ENCODE data around the gene DYNC1I2. TPM values are rescaled to one million over a fixed set of nuclear protein-coding genes. Genes with fewer than 3 reads are reported as not detected.

Gene DYNC1I2
- total RNA-seq, 2 experiments from 2014 or later, result 39.9 to 40.0 TPM

DNA sequence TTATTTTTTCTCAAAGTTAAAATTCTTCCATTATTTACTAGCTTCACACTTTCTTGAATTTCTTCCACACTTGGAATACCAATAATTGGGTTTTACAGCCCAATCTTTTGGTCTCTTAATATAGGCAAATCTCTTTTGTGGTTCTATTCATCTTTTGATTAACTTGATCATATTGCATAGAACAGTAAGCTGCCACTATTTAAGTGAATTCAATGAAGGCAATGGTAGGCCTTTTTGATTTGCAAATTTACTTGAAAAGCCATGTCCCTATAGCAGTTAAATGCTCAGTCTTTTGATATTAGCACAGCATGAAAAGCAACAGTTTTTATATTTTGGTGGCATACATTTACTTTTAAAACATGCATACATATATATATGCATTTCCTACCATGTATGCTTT is 20.2 kb upstream of the DYNC1I2 start:
- Mint-ChIP-seq H3K27ac (no peak overlapping the region), H3K4me1 (ENCODE audit: low read depth) (no peaks in the 10 kb centered on the region), H3K4me3 (no peak overlapping the region), H3K36me3 (ENCODE audit: low read depth) (no peaks in the 10 kb centered on the region), H3K27me3 (peaks cover 11% of the 10 kb centered on the region), H3K9me3 (no peaks in the 10 kb centered on the region)
- ChIA-PET CTCF (interaction anchor here (1.3 kb wide), 1 partner anchor 439 kb away, joined by 3 read pairs; no protein-coding TSS in a partner anchor), POLR2A (interaction anchor here (0.7 kb wide), 1 partner anchor 647 kb away, joined by 3 read pairs; no protein-coding TSS in a partner anchor)
- TF ChIP-seq CTCF (IDR thresholded peaks at IDR 0.05), result no peak
- ATAC-seq (no peak), DNase-seq (no peak)
- intact Hi-C loops (cut with micrococcal nuclease), result loop anchor here (2.0 kb wide), 1 partner anchor 20 kb away; the partner anchor contains the start of gene DYNC1I2

DNA sequence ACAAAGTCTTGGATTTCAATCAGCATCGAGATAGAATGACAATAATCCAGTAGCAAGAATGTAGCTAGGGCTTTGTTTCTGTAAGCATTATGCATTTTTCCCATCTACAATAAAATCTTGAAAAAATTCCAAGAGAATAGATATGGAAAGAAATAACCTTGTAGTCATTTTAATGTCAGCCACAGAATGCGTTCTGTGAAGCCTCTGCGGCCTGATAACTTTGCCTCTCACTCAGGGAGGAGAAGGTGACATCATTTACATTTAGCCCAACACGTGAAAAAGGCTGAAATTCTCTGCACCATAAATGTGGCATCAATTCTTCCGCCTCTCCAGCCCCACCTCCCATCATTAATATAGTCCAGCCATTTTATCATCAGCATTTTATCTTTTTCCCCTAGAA is 19.1 kb upstream of the DYNC1I2 start:
- no peaks in the 10 kb centered on the region for H3K9me3 Mint-ChIP-seq
- peaks cover 13% of the 10 kb centered on the region for H3K27me3 Mint-ChIP-seq
- DNase-seq (no peak), ATAC-seq (no peak)
- H3K4me3 Mint-ChIP-seq, result no peak overlapping the region
- H3K36me3 Mint-ChIP-seq (ENCODE audit: low read depth), result no peaks in the 10 kb centered on the region
- H3K27ac Mint-ChIP-seq, result no peak overlapping the region
- intact Hi-C loops (cut with micrococcal nuclease), result no loop called here
- TF ChIP-seq CTCF (IDR thresholded peaks at IDR 0.05), result no peak
- no peaks in the 10 kb centered on the region for H3K4me1 Mint-ChIP-seq (ENCODE audit: low read depth)
- ChIA-PET CTCF (interaction anchor here (1.0 to 1.3 kb wide), 2 partner anchors 36 to 438 kb away, joined by 3 read pairs; no protein-coding TSS in a partner anchor), POLR2A (no interaction called here)

DNA sequence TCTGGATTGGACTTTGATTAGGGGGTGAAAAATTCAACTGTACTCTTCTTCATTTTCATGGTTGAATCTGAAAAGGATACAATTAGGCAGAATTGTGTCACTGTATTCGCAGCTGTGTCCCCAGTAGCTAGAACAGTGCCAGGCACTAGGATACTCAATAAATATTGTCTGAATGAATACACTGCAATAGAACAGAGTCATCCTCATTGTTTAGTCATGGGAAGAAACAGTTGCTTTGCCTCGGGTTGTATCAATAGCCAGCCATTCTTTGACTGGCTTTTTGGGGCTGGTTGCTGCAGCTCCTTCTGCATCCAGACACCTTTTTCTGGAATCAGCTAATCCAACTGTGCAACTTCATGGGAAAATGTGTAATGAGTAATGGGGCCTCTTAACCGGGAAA is 18.1 kb upstream of the DYNC1I2 start:
- H3K4me1 Mint-ChIP-seq (ENCODE audit: low read depth), result no peaks in the 10 kb centered on the region
- no peak overlapping the region for H3K4me3 Mint-ChIP-seq
- TF ChIP-seq CTCF (IDR thresholded peaks at IDR 0.05), result no peak
- ATAC-seq (no peak), DNase-seq (no peak)
- ChIA-PET POLR2A (interaction anchor here (0.6 kb wide), 1 partner anchor 11 kb away, joined by 3 read pairs; no protein-coding TSS in a partner anchor), CTCF (interaction anchor here (1.1 kb wide), 1 partner anchor 16 kb away, joined by 3 read pairs; no protein-coding TSS in a partner anchor)
- intact Hi-C loops (cut with micrococcal nuclease), result no loop called here
- H3K27me3 Mint-ChIP-seq, result peaks cover 15% of the 10 kb centered on the region
- no peaks in the 10 kb centered on the region for H3K36me3 Mint-ChIP-seq (ENCODE audit: low read depth)
- no peak overlapping the region for H3K27ac Mint-ChIP-seq
- H3K9me3 Mint-ChIP-seq, result no peaks in the 10 kb centered on the region

DNA sequence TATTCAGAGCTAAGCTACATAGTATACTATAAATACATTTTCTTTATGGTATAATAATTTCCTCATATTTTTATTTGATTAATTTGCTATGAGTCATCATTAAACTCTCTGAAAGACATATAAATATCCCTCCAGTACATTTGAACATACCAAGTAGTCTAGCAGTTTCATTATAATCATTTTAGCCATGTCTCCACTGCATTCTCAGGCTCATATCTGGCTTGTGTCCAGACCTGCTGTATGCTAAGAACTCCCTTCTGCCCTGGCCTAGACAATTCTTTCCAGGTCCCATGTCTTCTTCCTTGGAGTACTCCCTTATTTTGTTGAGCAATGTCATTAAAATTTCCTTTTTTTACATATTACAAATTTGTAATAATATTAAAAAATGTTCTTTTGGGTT is 16.6 kb upstream of the DYNC1I2 start:
- Mint-ChIP-seq H3K9me3 (no peaks in the 10 kb centered on the region), H3K36me3 (ENCODE audit: low read depth) (no peaks in the 10 kb centered on the region), H3K27me3 (peaks cover 13% of the 10 kb centered on the region), H3K27ac (no peak overlapping the region), H3K4me1 (ENCODE audit: low read depth) (no peaks in the 10 kb centered on the region), H3K4me3 (no peak overlapping the region)
- TF ChIP-seq CTCF (IDR thresholded peaks at IDR 0.05), result no peak
- DNase-seq, result no peak
- ATAC-seq, result no peak
- CTCF ChIA-PET, result interaction anchor here (1.3 kb wide), 1 partner anchor 10 kb away, joined by 3 read pairs; no protein-coding TSS in a partner anchor
- POLR2A ChIA-PET, result interaction anchor here (0.7 kb wide), 1 partner anchor 758 kb away, joined by 3 read pairs; no protein-coding TSS in a partner anchor
- intact Hi-C loops (cut with micrococcal nuclease), result no loop called here

DNA sequence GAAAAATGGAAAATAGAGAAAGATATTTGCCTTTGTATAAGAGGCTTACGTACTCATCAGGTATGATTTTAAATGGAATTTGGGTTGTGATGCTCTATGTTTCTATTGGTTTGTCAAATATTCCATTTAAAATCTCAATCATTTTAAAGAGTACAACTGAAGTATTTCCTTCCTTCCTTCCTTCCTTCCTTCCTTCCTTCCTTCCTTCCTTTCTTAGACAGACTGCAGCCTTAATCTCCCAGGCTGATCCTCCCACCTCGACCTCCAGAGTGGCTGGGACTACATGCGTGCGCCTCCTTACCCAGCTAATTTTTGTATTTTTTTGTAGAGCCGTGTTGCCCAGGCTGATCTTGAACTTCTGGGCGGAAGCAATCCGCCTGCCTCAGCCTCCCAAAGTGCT is 15.4 kb upstream of the DYNC1I2 start:
- no peaks in the 10 kb centered on the region for H3K9me3 Mint-ChIP-seq
- H3K27ac Mint-ChIP-seq, result no peak overlapping the region
- ChIA-PET POLR2A (no interaction called here), CTCF (interaction anchor here (1.3 kb wide), 1 partner anchor 8 kb away, joined by 3 read pairs; no protein-coding TSS in a partner anchor)
- H3K4me1 Mint-ChIP-seq (ENCODE audit: low read depth), result no peaks in the 10 kb centered on the region
- peaks cover 13% of the 10 kb centered on the region for H3K27me3 Mint-ChIP-seq
- intact Hi-C loops (cut with micrococcal nuclease), result no loop called here
- TF ChIP-seq CTCF (IDR thresholded peaks at IDR 0.05), result no peak
- ATAC-seq (no peak), DNase-seq (no peak)
- no peak overlapping the region for H3K4me3 Mint-ChIP-seq
- no peaks in the 10 kb centered on the region for H3K36me3 Mint-ChIP-seq (ENCODE audit: low read depth)

Measured in activated CD8-positive, alpha-beta T cell treated with anti-CD3 and anti-CD28 coated beads for 36 hours (primary cell).